CD1c-positive myeloid dendritic cell (primary cell): ENCODE results near the gene PLS3.
A peak's percentile ranks its signal among the peaks of the same experiment; 100 is the strongest.
"Not testable (repeated sequence)": the region's sequence is repeated elsewhere in the genome, so short reads cannot be mapped to it uniquely, and the experiment has no call there.

ENCODE experiments used
- DNase-seq: peaks from one replicate; pipeline ENCODE4 v3.0.0-alpha.2; 2016; ENCODE audit errors: extremely low spot score

The PLS3 gene

GRCh38 chrX:115609621-115610020 lies 48.6 kb downstream of the PLS3 start:
- no peak for DNase-seq

GRCh38 chrX:115616943-115617563 lies 56.1 kb downstream of the PLS3 start:
- no peak for DNase-seq

GRCh38 chrX:115622534-115622933 lies 61.6 kb downstream of the PLS3 start:
- DNase-seq = no peak

- no peak for DNase-seq
Observed at GRCh38 chrX:115624916-115625315, 63.9 kb downstream of the PLS3 start.

GRCh38 chrX:115625572-115626301 lies 64.8 kb downstream of the PLS3 start:
- no peak for DNase-seq

- DNase-seq = no peak
Observed at GRCh38 chrX:115630204-115630603, 69.2 kb downstream of the PLS3 start.

GRCh38 chrX:115632455-115632854 lies 71.5 kb downstream of the PLS3 start:
- no peak for DNase-seq

GRCh38 chrX:115633397-115633796 lies 72.4 kb downstream of the PLS3 start:
- not testable (repeated sequence) for DNase-seq

GRCh38 chrX:115639334-115639880 lies 78.4 kb downstream of the PLS3 start:
- no peak for DNase-seq

- DNase-seq = peak; percentile 4
Observed at GRCh38 chrX:115642311-115642710, 81.3 kb downstream of the PLS3 start.

GRCh38 chrX:115642895-115643530 lies 82.0 kb downstream of the PLS3 start:
- DNase-seq = peak; percentile 63

GRCh38 chrX:115644397-115644796 lies 83.4 kb downstream of the PLS3 start:
- DNase-seq = not testable (repeated sequence)

GRCh38 chrX:115649461-115650063 lies 88.6 kb downstream of the PLS3 start:
- no peak for DNase-seq

GRCh38 chrX:115650449-115650848 lies 89.5 kb downstream of the PLS3 start:
- DNase-seq = no peak

- DNase-seq = peak; percentile 1
Observed at GRCh38 chrX:115650916-115651315, 89.9 kb downstream of the PLS3 start.

GRCh38 chrX:115652221-115652620 lies 91.2 kb downstream of the PLS3 start:
- DNase-seq = no peak

- no peak for DNase-seq
Observed at GRCh38 chrX:115665122-115665521, 104.1 kb downstream of the PLS3 start.

GRCh38 chrX:115679460-115679859 lies 118.5 kb downstream of the PLS3 start:
- no peak for DNase-seq

GRCh38 chrX:115687595-115687994 lies 126.6 kb downstream of the PLS3 start:
- DNase-seq = no peak

- no peak for DNase-seq
Observed at GRCh38 chrX:115689931-115690330, 129.0 kb downstream of the PLS3 start.

GRCh38 chrX:115690511-115691216 lies 129.7 kb downstream of the PLS3 start:
- DNase-seq = peak; percentile 33

GRCh38 chrX:115693476-115693875 lies 132.5 kb downstream of the PLS3 start:
- no peak for DNase-seq
